Mesodermal cell (in vitro differentiated cells): ENCODE results near the gene DSTYK.

ENCODE experiments used
- H3K27ac ChIP-seq: 2 replicates; pipeline ENCODE4 v1.7.0; 2013; ENCODE audit warnings: mild to moderate bottlenecking, low read depth, low read length, moderate library complexity; ENCODE audit not compliant: severe bottlenecking
- H3K36me3 ChIP-seq: 2 replicates; pipeline ENCODE4 v1.7.1; 2013; ENCODE audit warnings: mild to moderate bottlenecking, low read length, moderate library complexity; ENCODE audit not compliant: control insufficient read depth, insufficient read depth
- H3K4me1 ChIP-seq: one replicate; pipeline ENCODE4 v1.7.1; 2013; ENCODE audit warnings: mild to moderate bottlenecking, low read length; ENCODE audit not compliant: insufficient read depth, control insufficient read depth, poor library complexity, severe bottlenecking
- H3K4me3 ChIP-seq: 2 replicates; pipeline ENCODE4 v1.7.0; 2013; ENCODE audit warnings: low read length, control low read depth, mild to moderate bottlenecking; ENCODE audit not compliant: insufficient read depth, poor library complexity, severe bottlenecking; ENCODE audit errors: extremely low read depth
- H3K9me3 ChIP-seq: 2 replicates; pipeline ENCODE4 v1.7.1; 2013; ENCODE audit warnings: mild to moderate bottlenecking, low read length, moderate library complexity; ENCODE audit not compliant: control insufficient read depth
- WGBS, 2 experiments: methylation state at CpG; one replicate each; pipeline ENCODE4 v1.1.5; 2013; ENCODE audit warnings: missing lambda C conversion rate in 2 of 2; ENCODE audit not compliant: insufficient coverage in 2 of 2; 5-methylcytosine and 5-hydroxymethylcytosine counted together

DSTYK gene

GRCh38 chr1:205249651-205250050 is 38.1 kb upstream of the DSTYK start:
- no peaks in the 10 kb centered on the region for H3K36me3 ChIP-seq
- no peak overlapping the region for H3K27ac ChIP-seq
- H3K4me1 ChIP-seq: peaks cover 4% of the 10 kb centered on the region
- H3K4me3 ChIP-seq: no peak overlapping the region
- H3K9me3 ChIP-seq: no peaks in the 10 kb centered on the region
- 75 to 94% methylated on average over 3 to 4 of the region's 4 CpGs for WGBS, 2 experiments

- WGBS, 2 experiments: 75 to 85% methylated on average over 6 to 7 of the region's 11 CpGs
- Histone ChIP-seq H3K36me3 (no peaks in the 10 kb centered on the region), H3K4me3 (no peak overlapping the region), H3K27ac (no peak overlapping the region), H3K9me3 (no peaks in the 10 kb centered on the region), H3K4me1 (peaks cover 4% of the 10 kb centered on the region)
Observed at GRCh38 chr1:205248793-205249601, 37.5 kb upstream of the DSTYK start.

GRCh38 chr1:205247130-205247921 is 35.8 kb upstream of the DSTYK start:
- H3K36me3 ChIP-seq: no peaks in the 10 kb centered on the region
- no peaks in the 10 kb centered on the region for H3K9me3 ChIP-seq
- peaks cover 4% of the 10 kb centered on the region for H3K4me1 ChIP-seq
- no peak overlapping the region for H3K4me3 ChIP-seq
- no peak overlapping the region for H3K27ac ChIP-seq
- 69 to 82% methylated on average over 7 of the region's 9 CpGs for WGBS, 2 experiments

- Histone ChIP-seq H3K9me3 (no peaks in the 10 kb centered on the region), H3K27ac (no peak overlapping the region)
- 92 to 94% methylated on average over 8 of the region's 10 CpGs for WGBS, 2 experiments
Observed at GRCh38 chr1:205246351-205247119, 35.0 kb upstream of the DSTYK start.

GRCh38 chr1:205245096-205245495 is 33.6 kb upstream of the DSTYK start:
- H3K4me3 ChIP-seq: no peak overlapping the region
- WGBS, 2 experiments: 89 to 95% methylated on average over 6 to 7 of the region's 7 CpGs
- no peak overlapping the region for H3K27ac ChIP-seq
- no peaks in the 10 kb centered on the region for H3K36me3 ChIP-seq
- peaks cover 4% of the 10 kb centered on the region for H3K4me1 ChIP-seq
- H3K9me3 ChIP-seq: no peaks in the 10 kb centered on the region

More at GRCh38 chr1:205246351-205247119, 35.0 kb upstream of the DSTYK start:
- Histone ChIP-seq H3K4me3 (no peak overlapping the region), H3K4me1 (peaks cover 4% of the 10 kb centered on the region), H3K36me3 (no peaks in the 10 kb centered on the region)

GRCh38 chr1:205244384-205244783 is 32.9 kb upstream of the DSTYK start:
- peaks cover 4% of the 10 kb centered on the region for H3K4me1 ChIP-seq
- WGBS, 2 experiments: 81 to 84% methylated on average over 4 of the region's 4 CpGs
- no peaks in the 10 kb centered on the region for H3K36me3 ChIP-seq
- no peak overlapping the region for H3K27ac ChIP-seq
- no peak overlapping the region for H3K4me3 ChIP-seq
- H3K9me3 ChIP-seq: no peaks in the 10 kb centered on the region

GRCh38 chr1:205243350-205244191 is 32.1 kb upstream of the DSTYK start:
- no peaks in the 10 kb centered on the region for H3K36me3 ChIP-seq
- no peak overlapping the region for H3K4me3 ChIP-seq
- 86 to 98% methylated on average over 5 to 8 of the region's 8 CpGs for WGBS, 2 experiments
- no peak overlapping the region for H3K27ac ChIP-seq
- H3K4me1 ChIP-seq: no peaks in the 10 kb centered on the region
- H3K9me3 ChIP-seq: no peaks in the 10 kb centered on the region

GRCh38 chr1:205241366-205242030 is 30.0 kb upstream of the DSTYK start:
- no peak overlapping the region for H3K27ac ChIP-seq
- H3K36me3 ChIP-seq: no peaks in the 10 kb centered on the region
- H3K4me3 ChIP-seq: no peak overlapping the region
- no peaks in the 10 kb centered on the region for H3K4me1 ChIP-seq
- H3K9me3 ChIP-seq: no peaks in the 10 kb centered on the region
- WGBS, 2 experiments: 95 to 96% methylated on average over 31 to 35 of the region's 36 CpGs

- Histone ChIP-seq H3K4me3 (no peak overlapping the region), H3K4me1 (no peaks in the 10 kb centered on the region), H3K27ac (no peak overlapping the region), H3K9me3 (no peaks in the 10 kb centered on the region), H3K36me3 (no peaks in the 10 kb centered on the region)
- 90 to 91% methylated on average over 3 of the region's 3 CpGs for WGBS, 2 experiments
Observed at GRCh38 chr1:205240569-205240968, 29.1 kb upstream of the DSTYK start.
